MM.1S (cell line): ENCODE data around the gene CEACAM4.

Source experiments
- CTCF ChIP-seq: fragments of 300-600 bp; sonication (generic); IDR thresholded peaks from 2 replicates; pipeline ENCODE4 v1.5.1; 2016; ENCODE audit warnings: antibody characterized with exemption, low read length, mixed read lengths
- EZH2 ChIP-seq: fragments of 300-600 bp; sonication (generic); optimal IDR thresholded peaks from 2 replicates; pipeline ENCODE3; 2017; ENCODE audit warnings: low read depth, mild to moderate bottlenecking, antibody characterized with exemption, low read length, mixed read lengths

DNA sequence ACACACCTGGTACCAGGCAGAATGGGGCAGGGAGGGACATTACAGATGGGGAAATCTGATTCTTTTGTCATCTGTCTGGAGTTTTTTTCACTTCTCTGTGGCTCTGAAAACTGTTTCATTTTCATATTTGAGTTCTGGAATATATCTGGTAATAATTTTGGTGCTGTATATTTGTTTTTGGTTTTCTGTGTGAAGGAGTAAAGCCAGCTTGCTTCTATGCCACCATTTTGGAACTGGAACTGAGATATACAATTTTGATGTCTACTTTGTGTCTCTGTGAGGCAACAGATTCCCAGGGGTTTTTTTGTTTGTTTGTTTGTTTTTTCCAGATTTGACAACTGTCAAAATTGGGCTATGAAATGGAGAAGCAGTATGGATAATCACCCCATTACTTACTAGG lies 16.1 kb downstream of the CEACAM4 start:
- no peak for TF ChIP-seq CTCF
- TF ChIP-seq EZH2, result no peak
